Pancreas (tissue), 10 donors: ENCODE data around the gene MSI2. TPM values are rescaled to one million over a fixed set of nuclear protein-coding genes. Genes with fewer than 3 reads are reported as not detected.

Experiments used
- ATAC-seq, 4 donors: fragments of 200-7000 bp; cut with Tn5 transposase; one replicate each; pipeline versions ENCODE4 v1.8.0 to v1.9.1; 2020; ENCODE audit warnings: mild to moderate bottlenecking in 4 of 4, moderate library complexity in 4 of 4
- DNase-seq, 6 donors: peaks; one replicate each; pipeline ENCODE4 v3.0.0-alpha.2; 2020
- FAIRE-seq: peaks from 2 replicates; lab custom pipeline; 2012; peaks lifted over from hg19 to GRCh38; lab: Jason Lieb, UNC
- H3K27ac ChIP-seq, 4 donors: fragments of 200-600 bp; sonication (generic); 1 replicate in 3 of 4; 2 replicates in 1 of 4; pipeline versions ENCODE4 v1.5.0 to v1.8.0; 2020
- H3K27me3 ChIP-seq, 4 donors: fragments of 200-600 bp; one replicate each; pipeline ENCODE4 v1.8.0; 2021
- H3K36me3 ChIP-seq, 3 donors: fragments of 200-600 bp; sonication (generic) in 1 of 3; one replicate each; pipeline versions ENCODE4 v1.5.0 to v1.8.0; 2020 to 2021
- H3K4me1 ChIP-seq, 3 donors: fragments of 200-600 bp; one replicate each; pipeline ENCODE4 v1.8.0; 2021
- H3K4me3 ChIP-seq, 4 donors: fragments of 200-600 bp; sonication (generic) in 2 of 4; one replicate each; pipeline versions ENCODE4 v1.5.0 to v1.8.0; 2020 to 2021
- H3K9me3 ChIP-seq, 4 donors: fragments of 200-600 bp; one replicate each; pipeline ENCODE4 v1.8.0; 2021
- CTCF ChIP-seq, 4 donors: fragments of 200-600 bp; sonication (generic) in 3 of 4; IDR thresholded peaks; one replicate each; pipeline versions ENCODE4 v1.5.0 to v1.8.0; 2021; ENCODE audit warnings: antibody characterized with exemption in 4 of 4
- WGBS, 2 donors: extraction: QIAGEN DNeasy Blood & Tissue Kit; methylation state at CpG; one replicate each; pipeline ENCODE4 v1.1.7; 2013; 5-methylcytosine and 5-hydroxymethylcytosine counted together
- intact Hi-C, 3 donors: fragments of 100-400 bp; cut with DNase I; formaldehyde crosslinking; loops; one replicate each; pipeline versions ENCODE4 v1.11.1 to v1.14.2; 2022
- polyA plus RNA-seq, 2 donors: library from polyadenylated mRNA; stranded (reverse); fragments of 200-250 nt; gene quantifications; one replicate each; pipeline ENCODE4 v1.2.3, GENCODE V29; 2013
- total RNA-seq, 6 donors: library from RNA; stranded (reverse); fragmentation: NEBNext Ultra II Directional in 4 of 6; extraction: Animal tissue kit (Norgen Biotek cat#: 25700) in 4 of 6; gene quantifications; one replicate each; pipeline versions ENCODE4 v1.2.1 to v1.2.4, GENCODE V29; 2021 to 2023
- donor health status: healthy with polysubstance abuse.
- donor health status: DM: no; HTN: no; CAD: no; lungs with moderate emphysema.
- donor health status: DM: no; HTN: no; CAD: no.
- donor health status: control.
- donor health status: control.
- donor health status: Bipolar disorder and iron deficiency.
- donor health status: DM: yes; HTN: yes; CAD: no.
- donor health status: DM: no; HTN: no; CAD: no.
- donor health status: DM: no; HTN: no; CAD: no.
- donor health status: DM: yes; HTN: yes; CAD: no.

MSI2 gene
- total and polyA plus RNA-seq, 8 donors, result 10.4 to 48.9 (median 30.1) TPM

GRCh38 chr17:57344261-57344660 is 87.9 kb downstream of the MSI2 start:
- no peak for TF ChIP-seq CTCF (IDR thresholded peaks at IDR 0.05)
- ATAC-seq (no peak), DNase-seq (no peak), FAIRE-seq (no peak)
- H3K4me1 ChIP-seq, result peaks cover 0 to 7% (median 0%) of the 10 kb centered on the region in 3 donors
- H3K9me3 ChIP-seq, result no peaks in the 10 kb centered on the region
- no peaks in the 10 kb centered on the region for H3K27me3 ChIP-seq
- intact Hi-C loops, result no loop called here
- H3K27ac ChIP-seq, result no peak overlapping the region
- 97 to 98% methylated on average over 4 of the region's 4 CpGs for WGBS, 2 donors
- no peaks in the 10 kb centered on the region for H3K36me3 ChIP-seq
- H3K4me3 ChIP-seq, result no peak overlapping the region

- H3K36me3 ChIP-seq, result no peaks in the 10 kb centered on the region
- H3K4me1 ChIP-seq, result no peaks in the 10 kb centered on the region
- DNase-seq (no peak), FAIRE-seq (no peak), ATAC-seq (no peak)
- no peak for TF ChIP-seq CTCF (IDR thresholded peaks at IDR 0.05)
- no peaks in the 10 kb centered on the region for H3K9me3 ChIP-seq
- H3K27me3 ChIP-seq, result no peaks in the 10 kb centered on the region
- intact Hi-C loops, result no loop called here
- no peak overlapping the region for H3K27ac ChIP-seq
- H3K4me3 ChIP-seq, result no peak overlapping the region
- 93 to 95% methylated on average over 3 of the region's 3 CpGs for WGBS, 2 donors
Observed at GRCh38 chr17:57349541-57350247, 93.4 kb downstream of the MSI2 start.

GRCh38 chr17:57350266-57350665 is 93.9 kb downstream of the MSI2 start:
- intact Hi-C loops, result no loop called here
- no peak for DNase-seq
- Histone ChIP-seq H3K4me1 (no peaks in the 10 kb centered on the region), H3K4me3 (no peak overlapping the region), H3K27ac (no peak overlapping the region), H3K36me3 (no peaks in the 10 kb centered on the region), H3K27me3 (no peaks in the 10 kb centered on the region), H3K9me3 (no peaks in the 10 kb centered on the region)
- FAIRE-seq, result no peak
- no peak for TF ChIP-seq CTCF (IDR thresholded peaks at IDR 0.05)
- ATAC-seq, result peak in 1 of 4 donors; percentile 39
- WGBS, 2 donors, result 92% methylated on average over 6 of the region's 6 CpGs

GRCh38 chr17:57352665-57353175 is 96.4 kb downstream of the MSI2 start:
- TF ChIP-seq CTCF (IDR thresholded peaks at IDR 0.05), result no peak
- no peak for ATAC-seq
- no peaks in the 10 kb centered on the region for H3K9me3 ChIP-seq
- no peak overlapping the region for H3K27ac ChIP-seq
- peaks cover 8 to 9% (median 8%) of the 10 kb centered on the region in 3 donors for H3K4me1 ChIP-seq
- no peak overlapping the region for H3K4me3 ChIP-seq
- H3K27me3 ChIP-seq, result no peaks in the 10 kb centered on the region
- FAIRE-seq, result no peak
- no peak for DNase-seq
- 95 to 98% methylated on average over 5 of the region's 5 CpGs for WGBS, 2 donors
- intact Hi-C loops, result no loop called here
- H3K36me3 ChIP-seq, result no peaks in the 10 kb centered on the region

- WGBS, 2 donors, result 93 to 98% methylated on average over 2 of the region's 2 CpGs
- Histone ChIP-seq H3K9me3 (no peaks in the 10 kb centered on the region), H3K4me3 (no peak overlapping the region), H3K27ac (no peak overlapping the region), H3K27me3 (no peaks in the 10 kb centered on the region), H3K4me1 (peaks cover 11 to 14% (median 13%) of the 10 kb centered on the region in 3 donors), H3K36me3 (no peaks in the 10 kb centered on the region)
- FAIRE-seq, result no peak
- DNase-seq, result no peak
- no peak for ATAC-seq
- intact Hi-C loops, result no loop called here
- TF ChIP-seq CTCF (IDR thresholded peaks at IDR 0.05), result no peak
Observed at GRCh38 chr17:57354673-57355072, 98.3 kb downstream of the MSI2 start.
